ENCODE results near the gene PTPN4.
"Not testable (repeated sequence)": the region's sequence is repeated elsewhere in the genome, so short reads cannot be mapped to it uniquely, and the experiment has no call there.

PTPN4 gene

DNA sequence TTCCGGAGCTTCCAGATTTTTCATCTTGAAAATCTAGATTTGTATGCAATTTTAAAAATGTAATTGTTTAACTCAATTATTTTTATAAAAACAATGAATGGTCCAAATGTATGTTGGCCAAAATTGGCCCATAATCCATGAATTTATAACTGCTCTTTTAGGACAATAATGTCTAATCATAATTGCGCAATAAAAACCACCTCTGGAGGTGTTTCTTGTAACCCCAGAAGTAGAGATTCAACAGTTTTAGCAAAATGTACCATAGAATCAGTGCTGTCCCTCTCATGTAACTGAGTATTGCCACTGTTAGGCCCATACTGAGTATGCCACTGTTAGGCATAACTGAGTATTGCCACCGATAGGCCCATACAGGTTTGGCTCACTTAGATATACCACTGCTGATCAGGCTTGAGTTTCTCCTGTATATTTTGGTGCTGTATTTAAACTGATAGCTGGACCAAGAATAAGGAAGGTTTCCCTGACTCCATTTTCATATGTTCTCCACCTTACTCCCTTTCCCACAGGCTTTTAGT, 182.3 kb downstream of the PTPN4 start:
- no peak for DNase-seq (ENCODE audit: low read depth in 2 of 2)

DNA sequence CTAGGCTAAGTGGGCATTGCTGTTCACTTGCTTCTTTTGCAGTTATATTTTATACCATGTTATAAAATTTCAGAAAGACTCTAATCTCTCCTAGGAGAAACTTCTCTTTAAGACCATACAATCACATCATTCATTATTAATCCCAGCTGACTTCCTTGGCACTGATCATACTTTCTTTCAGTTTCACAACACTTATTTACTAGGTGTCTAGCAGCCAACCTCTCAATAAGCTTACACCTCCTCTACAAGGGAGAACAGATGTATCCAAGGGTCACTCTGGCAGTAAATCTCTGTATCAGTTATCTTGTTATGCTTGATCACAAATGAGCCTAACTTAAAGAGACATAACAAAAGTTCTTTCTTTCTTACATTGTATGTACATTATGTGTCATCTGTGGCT, 183.3 kb downstream of the PTPN4 start:
- DNase-seq (ENCODE audit: low read depth in 2 of 2): no peak

DNA sequence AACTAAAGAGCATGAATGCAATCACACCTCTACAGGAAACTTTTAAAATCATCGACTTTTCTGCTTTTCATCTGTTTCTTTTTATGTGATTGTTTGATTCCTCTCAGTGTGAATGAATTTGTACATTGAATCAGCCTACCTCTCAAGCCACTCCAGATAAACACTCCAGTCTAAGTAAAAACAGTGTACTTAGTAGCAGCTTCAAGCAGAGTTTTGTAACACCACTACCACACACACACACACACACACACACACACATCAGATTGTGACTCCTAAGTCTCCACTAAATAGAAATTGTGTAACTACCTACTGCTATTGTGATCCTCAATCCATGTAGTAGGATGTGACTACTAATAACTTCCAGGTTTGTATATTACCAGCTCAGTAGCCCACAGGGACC, 187.8 kb downstream of the PTPN4 start:
- no peak for DNase-seq (ENCODE audit: low read depth in 2 of 2)

DNA sequence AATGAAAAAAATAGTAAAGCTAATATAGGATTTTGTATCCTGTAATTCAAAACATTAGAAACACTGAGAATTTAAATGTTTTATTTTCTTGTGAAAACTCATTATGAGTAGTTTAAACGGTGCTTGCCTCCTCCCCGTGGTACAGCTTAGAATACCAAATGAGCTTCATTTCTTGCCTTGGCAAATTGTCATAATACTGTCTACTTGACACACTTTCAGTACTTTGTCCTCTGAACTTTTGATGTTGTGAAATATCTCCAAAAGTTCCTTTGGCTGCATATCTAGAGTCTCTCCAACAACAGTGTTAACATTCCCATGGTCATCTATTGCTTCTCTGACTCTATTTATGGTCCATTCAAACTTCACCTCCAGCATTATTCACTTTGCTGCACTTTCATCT, 191.2 kb downstream of the PTPN4 start:
- no peak for DNase-seq (ENCODE audit: low read depth in 2 of 2)

DNA sequence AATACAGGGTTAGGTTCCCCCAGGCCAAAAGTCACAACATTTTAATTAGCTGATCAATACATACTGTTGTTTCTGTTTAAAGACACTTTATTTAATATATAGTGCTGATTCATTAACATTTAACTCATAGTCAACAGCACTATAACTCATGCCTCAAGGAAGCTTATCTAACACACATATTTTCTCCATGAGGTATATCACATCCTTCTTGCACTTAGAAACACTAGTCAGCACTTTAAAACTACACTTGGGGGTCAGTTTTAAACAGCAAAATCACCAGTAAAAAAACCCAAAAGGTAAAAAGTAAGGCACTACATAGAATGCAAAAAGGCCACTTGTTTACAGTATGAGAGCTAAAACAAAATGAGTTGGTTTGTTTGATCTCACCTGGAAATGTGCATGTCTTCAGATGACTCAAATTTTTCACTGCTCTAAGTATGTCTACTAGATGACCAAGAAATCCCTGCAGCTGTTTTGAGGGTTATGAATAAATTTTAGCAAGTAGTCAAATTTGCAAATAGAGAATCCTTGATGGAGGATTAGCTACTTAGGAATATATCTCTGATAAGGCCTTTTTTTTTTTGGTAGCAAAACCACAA, 199.0 kb downstream of the PTPN4 start:
- no peak for DNase-seq (ENCODE audit: low read depth in 2 of 2)

DNA sequence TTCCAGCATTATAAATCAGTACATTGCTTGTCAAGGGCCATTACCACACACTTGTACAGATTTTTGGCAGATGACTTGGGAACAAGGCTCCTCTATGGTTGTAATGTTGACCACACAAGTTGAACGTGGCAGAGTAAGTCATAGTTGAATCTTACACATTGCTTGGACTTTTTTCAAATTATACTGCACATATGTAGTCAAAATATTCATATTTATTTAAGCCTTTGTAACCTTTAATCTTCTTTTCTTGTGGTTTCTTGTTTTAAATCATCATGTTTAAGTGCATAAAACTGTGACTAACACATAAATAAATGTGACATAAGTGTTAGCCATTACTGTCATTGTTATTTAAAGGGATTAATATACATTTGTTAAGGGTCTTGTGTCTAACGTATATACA, 201.1 kb downstream of the PTPN4 start:
- DNase-seq (ENCODE audit: low read depth in 2 of 2): no peak

DNA sequence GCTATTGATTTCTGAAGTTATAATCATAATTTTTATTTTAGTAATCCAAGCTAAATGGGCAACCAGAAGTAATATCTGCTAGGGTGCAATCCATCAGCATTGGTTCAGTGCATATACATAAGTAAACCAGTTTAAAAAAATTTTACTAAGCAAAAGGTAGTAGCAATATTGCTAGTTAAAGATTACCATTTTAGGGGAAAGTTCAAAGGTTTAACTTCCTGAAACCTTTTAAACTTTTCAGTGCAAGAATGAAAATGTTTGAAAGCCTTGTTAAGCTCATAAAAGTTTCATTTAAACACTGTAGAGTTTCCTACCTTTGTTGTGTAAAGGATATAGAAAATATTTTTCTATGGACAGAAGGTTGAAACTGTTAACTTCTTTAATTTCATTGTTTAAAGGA, 222.2 kb downstream of the PTPN4 start:
- no peak for DNase-seq (ENCODE audit: low read depth in 2 of 2)

DNA sequence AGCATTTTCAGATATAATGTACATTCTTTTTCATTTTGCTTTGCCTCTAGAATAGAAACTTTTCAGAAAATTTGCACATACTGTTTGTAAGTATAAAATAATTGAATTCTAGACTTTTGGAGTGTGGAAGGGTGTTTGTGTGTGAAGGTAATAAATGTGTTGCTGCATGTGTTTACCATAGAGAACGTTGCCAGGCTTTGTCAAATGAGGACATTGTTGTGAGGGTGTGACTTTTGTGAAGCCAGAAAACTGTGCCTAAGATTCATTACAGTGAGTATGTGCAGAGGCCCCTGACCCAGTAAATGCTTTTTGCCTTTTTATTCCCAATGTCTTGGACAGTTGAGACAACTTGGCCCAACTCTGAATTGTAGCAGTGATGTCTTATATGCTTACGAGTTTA, 222.8 kb downstream of the PTPN4 start:
- DNase-seq (ENCODE audit: low read depth in 2 of 2): no peak

DNA sequence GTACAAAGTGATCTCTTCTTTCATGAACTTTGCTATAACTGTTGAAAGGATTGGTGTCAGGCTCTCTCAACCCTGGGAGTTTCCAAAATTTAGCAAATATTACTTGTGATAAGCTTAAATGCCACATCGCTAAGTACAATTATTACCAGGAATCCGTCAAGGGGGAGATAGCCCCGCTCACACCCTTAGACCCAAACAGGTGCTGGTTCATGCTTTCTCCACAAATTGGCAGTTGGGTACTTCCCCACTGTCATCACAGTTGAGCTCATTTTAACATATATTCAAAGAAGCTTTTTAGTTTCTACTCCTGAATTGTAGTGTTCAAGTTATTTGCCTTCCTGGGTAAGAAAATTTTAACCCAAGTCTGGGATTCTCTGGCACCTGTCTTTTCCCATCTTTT, 223.4 kb downstream of the PTPN4 start:
- no peak for DNase-seq (ENCODE audit: low read depth in 2 of 2)

DNA sequence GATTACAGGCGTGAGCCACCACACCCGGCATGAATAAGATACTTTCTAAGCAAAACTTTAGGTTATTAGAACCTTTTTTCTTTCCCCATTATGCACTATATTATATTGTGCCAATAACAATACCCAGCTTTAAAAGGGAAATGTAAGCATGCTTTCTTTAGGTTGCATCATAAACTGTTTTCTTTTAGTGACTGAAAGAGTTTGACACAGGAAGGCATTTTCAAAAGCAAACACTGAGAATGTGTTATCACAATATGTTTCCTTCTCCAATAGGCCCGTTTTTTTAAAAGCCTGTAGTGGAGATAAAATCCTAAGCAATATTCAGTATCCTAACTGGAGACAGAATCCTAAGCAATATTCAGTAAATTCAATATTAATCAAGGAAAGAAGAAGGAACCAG, 236.4 kb downstream of the PTPN4 start:
- DNase-seq (ENCODE audit: low read depth in 2 of 2): no peak

DNA sequence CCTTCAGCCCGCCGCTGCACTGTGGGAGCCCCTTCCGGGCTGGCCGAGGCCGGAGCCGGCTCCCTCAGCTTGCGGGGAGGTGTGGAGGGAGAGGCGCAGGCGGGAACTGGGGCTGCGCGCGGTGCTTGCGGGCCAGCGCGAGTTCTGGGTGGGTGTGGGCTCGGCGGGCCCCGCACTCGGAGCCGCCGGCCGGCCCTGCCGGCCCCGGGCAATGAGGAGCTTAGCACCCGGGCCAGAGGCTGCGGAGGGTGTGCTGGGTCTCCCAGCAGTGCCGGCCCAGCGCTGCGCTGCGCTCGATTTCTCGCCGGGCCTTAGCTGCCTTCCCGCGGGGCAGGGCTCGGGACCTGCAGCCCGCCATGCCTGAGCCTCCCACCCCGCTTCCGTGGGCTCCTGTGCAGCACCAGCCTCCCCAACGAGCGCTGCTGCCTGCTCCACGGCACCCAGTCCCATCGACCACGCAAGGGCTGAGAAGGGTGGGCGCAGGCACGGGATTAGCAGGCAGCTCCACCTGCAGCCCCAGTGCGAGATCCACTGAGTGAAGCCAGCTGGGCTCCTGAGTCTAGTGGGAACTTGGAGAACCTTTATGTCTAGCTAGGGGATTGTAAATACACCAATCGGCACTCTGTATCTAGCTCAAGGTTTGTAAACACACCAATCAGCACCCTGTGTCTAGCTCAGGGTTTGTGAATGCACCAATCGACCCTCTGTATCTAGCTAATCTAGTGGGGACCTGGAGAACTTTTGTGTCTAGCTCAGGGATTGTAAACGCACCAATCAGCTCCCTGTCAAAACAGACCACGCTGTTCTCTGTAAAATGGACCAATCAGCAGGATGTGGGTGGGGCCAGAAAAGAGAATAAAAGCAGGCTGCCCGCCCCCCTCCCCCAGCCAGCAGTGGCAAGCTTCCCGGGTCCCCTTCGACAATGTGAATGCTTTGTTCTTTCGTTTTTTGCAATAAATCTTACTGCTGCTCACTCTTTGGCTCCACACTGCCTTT, 237.5 kb downstream of the PTPN4 start:
- DNase-seq (ENCODE audit: low read depth in 2 of 2): not testable (repeated sequence)

DNA sequence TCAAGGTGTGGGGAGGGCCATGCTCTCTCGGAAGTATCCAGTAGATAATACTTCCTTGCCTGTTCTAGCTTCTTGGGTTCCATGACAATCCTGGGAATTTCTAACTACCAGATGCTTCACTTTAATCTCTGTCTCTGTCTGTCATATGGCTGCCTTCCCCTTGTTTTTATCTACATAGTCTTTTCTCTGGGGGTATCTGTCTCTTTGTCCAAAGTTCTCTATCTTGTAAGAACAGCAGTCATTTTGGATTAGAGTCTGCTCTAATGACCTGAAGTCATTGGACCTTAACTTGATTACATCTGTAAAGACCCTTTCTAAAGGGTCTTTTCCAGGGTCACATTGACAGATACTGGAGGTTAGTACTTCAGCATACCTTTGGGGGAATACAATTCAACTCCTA, 241.7 kb downstream of the PTPN4 start:
- no peak for DNase-seq (ENCODE audit: low read depth in 2 of 2)

DNA sequence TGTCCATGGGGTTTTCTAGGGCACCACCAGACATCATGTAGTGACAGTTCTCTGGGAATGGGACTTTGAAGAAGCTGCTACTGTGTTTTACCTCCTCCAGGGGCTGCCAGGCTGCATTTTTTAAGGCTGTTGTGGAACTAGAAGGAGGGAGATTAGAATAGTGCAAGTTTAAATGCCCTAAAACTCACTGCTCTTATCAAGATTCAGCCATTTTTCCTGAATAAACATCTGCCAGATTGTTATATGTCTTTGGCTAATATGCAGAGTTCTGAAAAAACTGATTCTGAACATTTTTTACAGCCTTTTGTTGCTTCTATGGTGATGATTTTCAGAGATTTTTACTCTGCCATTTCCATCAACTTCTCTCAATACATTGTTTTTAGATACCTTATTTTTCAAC, 244.5 kb downstream of the PTPN4 start:
- DNase-seq (ENCODE audit: low read depth in 2 of 2): no peak

DNA sequence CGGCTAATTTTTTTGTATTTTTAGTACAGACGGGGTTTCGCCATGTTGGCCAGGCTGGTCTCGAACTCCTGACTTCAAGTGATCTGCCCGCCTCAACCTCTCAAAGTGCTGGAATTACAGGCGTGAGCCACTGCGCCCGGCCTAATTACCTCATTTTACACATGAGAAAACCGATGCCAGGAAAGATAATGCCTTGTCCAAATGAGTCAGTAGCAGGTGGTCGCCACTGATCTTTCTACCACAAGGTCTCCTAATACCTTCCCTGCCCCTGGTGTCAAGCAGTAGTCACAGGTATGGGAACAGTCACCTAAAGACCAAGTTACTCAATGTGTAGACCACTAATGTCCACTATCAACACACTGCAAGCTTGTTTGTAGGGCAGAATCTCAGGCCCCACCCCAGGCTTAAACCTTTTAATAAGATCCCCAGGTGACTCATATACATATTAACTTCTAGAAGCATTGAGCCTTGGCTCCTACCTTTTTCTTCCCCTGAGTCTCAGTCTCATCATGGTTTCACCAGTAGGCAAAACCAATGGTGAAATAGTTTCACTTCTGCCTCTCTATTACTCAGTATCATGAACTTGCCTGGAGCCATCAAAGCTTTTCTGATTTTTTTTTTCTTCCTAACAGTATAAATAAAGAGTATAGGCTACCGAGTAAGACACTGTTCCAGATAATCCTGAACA, 246.3 kb downstream of the PTPN4 start:
- no peak for DNase-seq (ENCODE audit: low read depth in 2 of 2)

DNA sequence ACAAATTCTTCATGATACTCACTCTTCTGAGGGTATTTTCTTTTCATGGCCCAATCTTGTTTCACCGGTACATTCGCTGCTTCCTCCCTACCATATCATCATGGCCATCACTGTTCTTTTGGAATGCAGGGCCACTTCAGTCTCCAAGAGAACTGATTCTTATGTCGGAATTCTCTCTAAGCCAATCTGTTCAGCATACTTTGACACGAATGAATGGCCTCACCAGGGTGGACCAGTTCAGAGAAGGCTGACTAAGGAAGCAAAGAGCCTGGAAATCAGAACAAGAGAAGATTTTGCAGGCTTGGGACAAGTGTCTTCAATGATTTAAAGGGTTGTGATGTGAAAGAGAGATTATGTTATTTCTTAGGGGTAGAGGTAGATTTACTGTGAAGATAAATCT, 248.1 kb downstream of the PTPN4 start:
- DNase-seq (ENCODE audit: low read depth in 2 of 2): no peak

DNA sequence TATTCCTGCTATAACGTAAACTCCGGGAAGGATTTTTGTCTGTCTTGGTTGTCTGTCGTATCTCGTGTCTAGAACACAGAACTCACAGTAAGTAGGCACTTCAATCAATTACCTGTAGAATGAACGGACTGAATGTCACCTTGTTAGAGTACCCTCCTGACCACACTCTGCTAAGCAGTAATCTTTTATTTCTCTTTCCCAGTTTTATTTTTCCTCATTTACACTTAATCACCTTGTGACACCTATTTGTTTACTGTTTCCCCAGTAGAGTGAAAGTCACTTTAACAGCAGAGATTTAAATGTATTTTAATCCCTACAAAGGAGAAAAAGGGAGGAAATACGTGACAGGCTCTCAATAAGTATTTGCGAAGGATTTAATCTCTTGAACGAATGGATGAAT, 252.6 kb downstream of the PTPN4 start:
- DNase-seq (ENCODE audit: low read depth in 2 of 2): no peak

DNA sequence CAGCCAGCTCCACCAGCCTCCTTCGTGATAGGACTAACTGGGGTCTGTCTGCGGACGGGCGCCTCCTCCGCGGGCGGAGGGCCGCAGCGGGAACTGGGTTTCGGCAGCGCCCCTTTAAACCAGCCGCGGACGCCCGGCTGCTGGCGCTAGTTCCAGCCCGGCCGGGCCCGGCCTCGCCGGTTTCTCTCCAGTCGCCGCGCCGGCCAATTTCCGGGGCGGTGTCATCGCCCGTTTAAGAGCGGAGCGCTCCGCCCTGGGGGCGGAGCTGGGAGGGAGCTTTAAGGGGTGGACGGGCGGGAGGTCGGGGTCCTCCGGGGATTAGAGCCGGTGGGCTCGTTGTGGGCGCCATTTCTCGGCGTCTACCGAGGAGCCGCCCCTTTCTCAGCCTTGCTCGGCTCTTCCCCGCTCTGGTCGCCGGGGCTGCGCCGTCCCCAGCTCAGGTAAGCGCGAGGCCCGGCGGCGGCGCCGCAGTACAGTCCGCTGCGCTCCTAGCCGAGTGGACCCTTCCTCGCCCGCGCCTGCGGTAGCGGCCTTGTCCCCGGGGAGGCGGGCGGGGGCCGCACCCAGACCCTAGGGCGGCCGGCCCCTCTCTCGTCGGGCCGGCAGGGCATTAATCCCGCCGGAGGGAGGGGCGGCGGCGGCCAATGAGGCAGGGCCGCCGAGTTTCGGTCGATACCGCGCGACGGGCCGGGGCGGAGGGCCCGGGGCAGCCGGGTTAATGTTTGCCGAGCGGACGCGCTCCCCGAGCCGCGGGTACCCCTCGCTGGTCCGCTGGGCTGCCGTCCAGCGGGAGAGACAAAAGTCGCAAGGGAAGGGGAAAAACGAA, 253.3 kb downstream of the PTPN4 start, which contains the start of gene EPB41L5:
TSS of gene EPB41L5 (plus strand) at position 307 of the 826 bp plus-strand sequence. CDS start 6,008 bp downstream, outside the sequence.
- peak; percentile 79 for DNase-seq (ENCODE audit: low read depth in 2 of 2)

DNA sequence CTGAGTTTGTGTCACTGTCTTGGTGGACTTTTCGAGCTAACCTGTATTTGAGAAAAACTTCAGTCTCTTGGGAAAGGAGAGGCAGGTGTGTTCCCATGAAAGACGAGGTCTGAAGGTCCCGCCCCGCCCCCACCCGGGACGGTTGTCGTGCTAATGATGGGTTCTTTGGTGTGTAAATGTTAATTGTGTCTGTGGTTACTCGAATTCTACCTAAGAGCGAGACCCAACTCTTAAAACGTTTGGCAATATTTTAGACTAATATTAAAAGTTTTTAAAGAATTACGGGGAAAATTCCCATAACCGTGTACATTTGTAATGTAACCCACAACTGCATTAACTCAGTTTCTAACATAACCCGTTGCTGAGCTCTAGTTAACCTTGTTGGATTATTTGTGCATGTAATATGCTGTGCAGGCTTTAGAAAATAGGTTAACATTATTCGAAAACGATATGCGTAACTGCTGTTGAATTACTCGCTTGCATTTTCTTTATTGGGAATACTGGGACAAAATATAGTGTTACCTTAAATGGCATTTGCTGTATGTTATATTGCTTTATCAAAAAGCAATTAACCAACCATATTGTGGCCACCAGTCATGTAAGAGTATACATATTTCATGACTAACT, 254.0 kb downstream of the PTPN4 start:
- peak in 1 of 2 donors; percentile 16 for DNase-seq (ENCODE audit: low read depth in 2 of 2)

DNA sequence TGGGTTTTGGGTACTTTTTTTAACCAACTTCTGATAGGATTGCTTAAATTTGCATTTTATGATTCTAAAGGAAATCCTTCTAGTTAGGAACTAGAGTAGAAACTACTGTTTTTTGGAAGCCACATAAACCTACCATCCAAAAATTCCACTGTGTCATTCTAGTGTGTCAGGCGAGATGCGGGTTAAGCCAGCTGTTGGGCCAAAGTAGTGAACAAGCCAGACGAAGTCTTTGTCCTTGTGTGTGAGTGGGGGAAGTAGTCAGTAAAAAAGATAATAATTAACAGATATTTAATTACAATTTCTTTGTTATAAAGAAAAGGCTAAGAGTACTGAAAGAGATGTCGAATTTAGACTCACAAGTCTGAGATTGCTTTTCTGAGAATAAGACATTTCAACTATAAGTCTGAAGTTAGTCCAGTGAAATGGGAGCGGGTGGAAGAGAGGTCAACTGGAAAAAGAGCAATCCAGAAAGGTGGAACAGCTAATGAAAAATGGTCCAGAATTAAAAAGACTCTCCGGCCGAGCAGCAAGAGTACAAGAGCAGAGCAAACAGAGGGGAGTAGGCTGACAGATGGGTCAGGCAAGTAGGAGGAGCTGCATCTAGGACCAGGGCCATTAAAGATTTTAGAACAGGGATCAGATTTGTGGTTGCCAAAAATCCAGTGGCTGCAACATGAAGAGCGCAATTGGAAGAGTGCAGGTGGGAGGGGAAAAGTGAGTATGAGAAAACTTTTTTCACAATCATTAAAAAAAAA, 254.7 kb downstream of the PTPN4 start:
- DNase-seq (ENCODE audit: low read depth in 2 of 2): no peak

DNA sequence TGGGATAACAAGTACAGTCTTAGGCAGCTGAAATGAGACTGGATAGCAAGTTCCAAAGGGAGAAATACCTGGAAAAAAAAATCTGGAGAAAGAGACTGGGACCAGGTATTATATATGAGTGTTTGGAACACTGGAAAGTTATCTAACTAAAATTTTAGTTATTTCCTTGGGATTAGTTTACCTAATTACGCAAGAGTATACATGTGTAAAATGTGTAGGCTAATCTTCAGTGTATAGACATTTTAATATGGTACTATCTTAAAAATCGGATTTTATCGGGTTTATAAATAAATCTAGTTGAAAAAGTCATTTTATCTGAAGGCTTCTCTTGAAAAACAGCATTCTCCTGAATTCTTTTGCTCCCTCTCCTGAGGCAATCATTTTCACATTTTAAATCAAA, 257.1 kb downstream of the PTPN4 start:
- no peak for DNase-seq (ENCODE audit: low read depth in 2 of 2)

Data from stimulated activated CD8-positive, alpha-beta memory T cell treated with anti-CD3 and anti-CD28 coated beads, Interleukin-2, amount 100 ng/mL, for 48 hours (primary cell).